GM23248 (cell line): ENCODE data around the gene MON2. TPM values are rescaled to one million over a fixed set of nuclear protein-coding genes. Genes with fewer than 3 reads are reported as not detected.

ENCODE experiments used
- DNase-seq: peaks from one replicate; pipeline ENCODE4 v3.0.0-alpha.2; 2015
- H2AFZ ChIP-seq: fragments of 200-600 bp; sonication (generic); 2 replicates; pipeline ENCODE4 v1.6.1; 2016; ENCODE audit warnings: antibody characterized with exemption
- H3F3A ChIP-seq: fragments of 200-600 bp; sonication (generic); 2 replicates; pipeline ENCODE4 v1.6.1; 2016; ENCODE audit warnings: mild to moderate bottlenecking, antibody characterized with exemption, mixed run types; ENCODE audit not compliant: insufficient read depth
- H3K27ac ChIP-seq: fragments of 200-600 bp; sonication (generic); 2 replicates; pipeline ENCODE4 v1.5.1; 2016; ENCODE audit warnings: mild to moderate bottlenecking
- H3K27me3 ChIP-seq: fragments of 200-600 bp; sonication (generic); replicated peaks from 2 replicates; pipeline ENCODE4 v1.6.1; 2016; ENCODE audit warnings: mild to moderate bottlenecking; ENCODE audit not compliant: insufficient read depth
- H3K36me3 ChIP-seq: fragments of 200-600 bp; sonication (generic); 2 replicates; pipeline ENCODE4 v1.6.1; 2016; ENCODE audit warnings: low read depth, mild to moderate bottlenecking
- H3K4me1 ChIP-seq: fragments of 200-600 bp; sonication (generic); 2 replicates; pipeline ENCODE4 v1.6.1; 2016; ENCODE audit warnings: mild to moderate bottlenecking; ENCODE audit not compliant: insufficient read depth
- H3K4me2 ChIP-seq: fragments of 200-600 bp; sonication (generic); one replicate; pipeline ENCODE4 v1.6.1; 2016; ENCODE audit warnings: mild to moderate bottlenecking; ENCODE audit not compliant: unreplicated experiment
- H3K4me3 ChIP-seq: fragments of 200-600 bp; sonication (generic); 2 replicates; pipeline ENCODE4 v1.5.1; 2016; ENCODE audit warnings: mild to moderate bottlenecking
- H3K79me2 ChIP-seq: fragments of 200-600 bp; sonication (generic); 2 replicates; pipeline ENCODE4 v1.6.1; 2016; ENCODE audit warnings: mild to moderate bottlenecking; ENCODE audit not compliant: insufficient read depth
- H3K9ac ChIP-seq: fragments of 200-600 bp; sonication (generic); 2 replicates; pipeline ENCODE4 v1.6.1; 2016; ENCODE audit warnings: mild to moderate bottlenecking
- H3K9me2 ChIP-seq: fragments of 200-600 bp; sonication (generic); 2 replicates; pipeline ENCODE4 v1.6.1; 2016; ENCODE audit warnings: mixed run types, mild to moderate bottlenecking, moderate library complexity; ENCODE audit not compliant: insufficient read depth
- H3K9me3 ChIP-seq: fragments of 200-600 bp; sonication (generic); one replicate; pipeline ENCODE4 v1.6.1; 2017; ENCODE audit warnings: low read depth
- H4K20me1 ChIP-seq: fragments of 200-600 bp; sonication (generic); 2 replicates; pipeline ENCODE4 v1.6.0; 2016; ENCODE audit not compliant: insufficient read depth
- EZH2 ChIP-seq: fragments of 200-600 bp; sonication (generic); IDR thresholded peaks from 2 replicates; pipeline ENCODE4 v1.6.1; 2018; ENCODE audit warnings: antibody characterized with exemption, mild to moderate bottlenecking; ENCODE audit not compliant: insufficient read depth, poor library complexity, severe bottlenecking
- EZH2phosphoT487 ChIP-seq: fragments of 200-600 bp; sonication (generic); IDR thresholded peaks from 2 replicates; pipeline ENCODE4 v1.6.1; 2018; ENCODE audit warnings: antibody characterized with exemption, moderate library complexity, mild to moderate bottlenecking, low read depth; ENCODE audit not compliant: insufficient read depth
- WGBS, 2 experiments: methylation state at CpG; one replicate each; pipeline ENCODE4 v1.1.6; 2015 to 2017; ENCODE audit warnings: low lambda C conversion rate in 2 of 2, low coverage in 1 of 2; ENCODE audit errors: missing lambda C conversion rate in 2 of 2; 5-methylcytosine and 5-hydroxymethylcytosine counted together
- in situ Hi-C: fragments of 300-500 bp; cut with MboI; formaldehyde crosslinking; loops from 2 replicates; pipeline ENCODE4 v1.15.0; 2020
- polyA plus RNA-seq: library from polyadenylated mRNA; unstranded; fragments of >200 nt; fragmentation: Nextera tagmentation; extraction: Ambion mirVana; gene quantifications from 2 replicates; pipeline ENCODE4 v1.2.1, GENCODE V29; 2016
- total RNA-seq: library from RNA; depleted of rRNA; stranded (reverse); fragments of >200 nt; shearing (Covaris generic); gene quantifications from 2 replicates; pipeline ENCODE4 v1.2.3, GENCODE V29; 2014

MON2 gene
- total and polyA plus RNA-seq, 2 experiments from 2014 or later: 22.1 to 26.8 TPM

DNA sequence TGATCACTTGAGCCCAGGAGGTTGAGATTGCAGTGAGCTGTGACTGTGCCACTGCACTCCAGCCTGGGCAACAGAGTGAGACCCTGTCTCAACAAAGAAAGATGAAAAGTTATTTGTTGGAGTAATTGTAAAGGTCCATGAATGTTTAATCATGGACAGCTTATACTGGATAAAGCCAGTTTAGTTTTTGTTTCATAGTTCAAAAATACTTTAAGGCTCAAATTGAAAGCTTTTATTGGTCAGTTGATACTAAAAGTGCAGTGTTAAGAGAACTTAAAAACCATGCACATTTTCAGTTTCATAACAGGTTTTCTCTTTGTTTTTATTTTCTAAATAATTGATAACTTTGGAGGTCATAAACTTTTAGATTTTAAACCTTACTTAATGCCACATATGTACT is 108.4 kb downstream of the MON2 start:
- Histone ChIP-seq H3K9ac (no peak overlapping the region), H2AFZ (no peak overlapping the region), H3K27ac (no peak overlapping the region), H3K9me2 (no peaks in the 10 kb centered on the region), H3K4me2 (no peak overlapping the region), H3K4me1 (no peaks in the 10 kb centered on the region), H3K36me3 (peaks cover 10% of the 10 kb centered on the region), H4K20me1 (no peaks in the 10 kb centered on the region), H3K79me2 (no peaks in the 10 kb centered on the region), H3K4me3 (no peak overlapping the region), H3F3A (peaks cover 3% of the 10 kb centered on the region; the same call in 1 of the 2 replicates), H3K27me3 (no peaks in the 10 kb centered on the region), H3K9me3 (no peaks in the 10 kb centered on the region)
- no peak for TF ChIP-seq EZH2phosphoT487
- no peak for TF ChIP-seq EZH2
- no peak for DNase-seq
- in situ Hi-C loops: loop anchor here (25.0 kb wide), 1 partner anchor 487 kb away; no protein-coding TSS in a partner anchor

DNA sequence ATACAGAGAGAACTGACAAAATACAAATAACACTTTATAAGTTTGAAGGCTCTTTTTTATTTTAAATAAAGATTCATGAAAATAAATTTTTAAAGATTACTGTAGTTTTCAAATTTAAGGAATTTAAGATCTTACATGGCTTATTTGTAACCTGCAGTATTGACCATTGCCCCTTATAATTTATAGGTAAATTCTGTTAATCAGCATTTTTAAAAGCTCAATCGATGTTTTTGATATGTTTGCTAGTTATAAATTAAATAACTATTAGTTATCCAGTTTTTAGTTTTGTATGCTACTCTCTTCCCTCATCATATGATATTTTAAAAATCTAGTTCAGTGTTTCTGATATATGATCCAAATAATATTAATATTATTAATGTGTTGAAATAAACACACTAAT is 109.9 kb downstream of the MON2 start:
- Histone ChIP-seq H2AFZ (no peak overlapping the region), H3K4me1 (no peaks in the 10 kb centered on the region), H4K20me1 (no peaks in the 10 kb centered on the region), H3K36me3 (peaks cover 6% of the 10 kb centered on the region), H3K9me2 (no peaks in the 10 kb centered on the region), H3K4me3 (no peak overlapping the region), H3K79me2 (no peaks in the 10 kb centered on the region), H3K27ac (no peak overlapping the region), H3K9me3 (no peaks in the 10 kb centered on the region), H3K4me2 (no peak overlapping the region), H3K27me3 (no peaks in the 10 kb centered on the region), H3K9ac (no peak overlapping the region), H3F3A (peaks cover 18% of the 10 kb centered on the region)
- no peak for DNase-seq
- no peak for TF ChIP-seq EZH2phosphoT487
- TF ChIP-seq EZH2: no peak
- WGBS, 2 experiments: 97 to 98% methylated on average over 1 of the region's 1 CpG
- in situ Hi-C loops: loop anchor here (25.0 kb wide), 1 partner anchor 486 kb away; no protein-coding TSS in a partner anchor

DNA sequence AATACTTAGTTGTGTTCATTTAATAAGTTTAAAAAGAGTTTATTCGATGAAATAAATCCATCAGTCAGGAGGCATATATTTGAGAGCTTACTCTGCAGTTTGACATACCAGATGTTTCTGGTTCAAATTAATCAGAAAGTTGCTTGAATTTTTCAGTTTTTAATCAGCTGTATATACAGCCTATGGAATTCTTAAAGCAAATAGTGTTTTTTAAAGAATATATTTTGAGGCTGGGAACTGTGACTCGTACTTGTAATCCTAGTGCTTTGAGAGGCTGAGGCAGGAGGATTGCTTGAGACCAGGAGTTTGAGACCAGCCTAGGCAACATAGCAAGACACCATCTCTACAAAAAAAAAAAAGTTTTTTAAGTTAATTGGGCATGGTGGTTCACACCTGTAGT is 112.1 kb downstream of the MON2 start:
- in situ Hi-C loops: loop anchor here (25.0 kb wide), 1 partner anchor 484 kb away; no protein-coding TSS in a partner anchor

DNA sequence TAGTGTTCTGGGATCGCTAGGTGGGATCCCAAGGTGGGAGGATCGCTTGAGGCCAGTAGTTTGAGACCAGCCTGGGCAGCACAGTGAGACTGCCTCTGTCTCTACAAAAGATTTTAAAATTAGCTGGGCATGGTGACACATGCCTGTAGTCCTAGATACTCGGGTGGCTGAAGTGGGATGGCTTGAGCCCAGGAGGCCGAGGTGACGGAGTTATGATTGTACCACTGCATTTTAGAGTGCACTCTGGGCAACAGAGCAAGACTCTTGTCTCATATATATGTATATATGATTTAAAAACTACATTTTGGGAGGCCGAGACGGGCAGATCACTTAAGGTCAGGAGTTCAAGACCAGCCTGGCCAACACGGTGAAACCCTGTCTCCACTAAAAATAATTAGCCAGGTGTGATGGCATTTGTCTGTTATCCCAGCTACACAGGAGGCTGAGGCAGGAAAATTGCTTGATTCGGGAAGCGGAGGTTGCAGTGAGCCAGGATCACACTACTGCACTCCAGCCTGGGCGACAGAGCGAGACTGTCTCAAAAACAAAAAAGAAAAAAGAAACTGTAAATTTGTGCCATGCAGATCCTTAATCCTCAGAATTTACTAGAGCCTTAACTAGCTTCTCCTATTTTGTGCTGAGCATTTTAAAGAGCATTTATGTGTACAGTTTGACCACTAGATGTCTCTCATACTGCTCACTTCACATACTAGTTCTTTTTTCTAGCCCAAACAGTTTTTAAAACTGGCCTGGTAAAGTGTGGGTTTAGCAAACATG is 114.8 kb downstream of the MON2 start:
- DNase-seq: peak; percentile 74
- peaks cover 20% of the 10 kb centered on the region; the same call in 1 of the 2 replicates for H3K36me3 ChIP-seq
- no peaks in the 10 kb centered on the region for H3K27me3 ChIP-seq
- H3F3A ChIP-seq: peaks cover 19% of the 10 kb centered on the region
- H3K4me1 ChIP-seq: peaks cover 6% of the 10 kb centered on the region; the same call in 1 of the 2 replicates
- H3K9me3 ChIP-seq: no peaks in the 10 kb centered on the region
- H4K20me1 ChIP-seq: no peaks in the 10 kb centered on the region
- H3K9ac ChIP-seq: 0 out of 2 replicates have a peak overlapping the region, but pooled peaks have one; percentile 1
- no peaks in the 10 kb centered on the region for H3K79me2 ChIP-seq
- H3K4me2 ChIP-seq: peak overlapping the region; percentile 11
- in situ Hi-C loops: loop anchor here (10.0 to 25.0 kb wide), 2 partner anchors 213 to 481 kb away; no protein-coding TSS in a partner anchor
- TF ChIP-seq EZH2 (no peak), EZH2phosphoT487 (no peak)
- H3K9me2 ChIP-seq: no peaks in the 10 kb centered on the region
- no peak overlapping the region for H2AFZ ChIP-seq
- no peak overlapping the region for H3K4me3 ChIP-seq
- H3K27ac ChIP-seq: no peak overlapping the region
- whole genome bisulfite sequencing, 2 experiments: 66 to 67% methylated on average over 12 of the region's 12 CpGs

More for the DNA sequence above, 112.1 kb downstream of the MON2 start:
- H3K9me3 ChIP-seq: no peaks in the 10 kb centered on the region
- no peak overlapping the region for H3K4me3 ChIP-seq
- no peaks in the 10 kb centered on the region for H4K20me1 ChIP-seq
- no peak overlapping the region for H2AFZ ChIP-seq
- H3K27ac ChIP-seq: no peak overlapping the region
- H3K27me3 ChIP-seq: no peaks in the 10 kb centered on the region
- H3K36me3 ChIP-seq: peaks cover 8% of the 10 kb centered on the region
- no peak for DNase-seq
- peaks cover 19% of the 10 kb centered on the region for H3F3A ChIP-seq
- no peak overlapping the region for H3K9ac ChIP-seq
- H3K9me2 ChIP-seq: no peaks in the 10 kb centered on the region
- H3K79me2 ChIP-seq: no peaks in the 10 kb centered on the region
- WGBS, 2 experiments: 42 to 46% methylated on average over 2 of the region's 2 CpGs
- peaks cover 6% of the 10 kb centered on the region; the same call in 1 of the 2 replicates for H3K4me1 ChIP-seq
- no peak for TF ChIP-seq EZH2
- no peak for TF ChIP-seq EZH2phosphoT487
- no peak overlapping the region for H3K4me2 ChIP-seq
